NCI-H69 (cell line): ENCODE measurements around the gene MVD.

Experiments
- DNase-seq: peaks from one replicate; lab custom pipeline; 2025; lab: John Stamatoyannopoulos, UW

The MVD gene

GRCh38 chr16:88697116-88697830, 34.4 kb upstream of the MVD start:
- no peak for DNase-seq

GRCh38 chr16:88696441-88696840, 33.5 kb upstream of the MVD start:
- DNase-seq = no peak

- no peak for DNase-seq
Measured at GRCh38 chr16:88695753-88696152, 32.9 kb upstream of the MVD start.

- no peak for DNase-seq
Measured at GRCh38 chr16:88695218-88695617, 32.3 kb upstream of the MVD start.

GRCh38 chr16:88694221-88695087, 31.6 kb upstream of the MVD start:
- no peak for DNase-seq

GRCh38 chr16:88693420-88694177, 30.7 kb upstream of the MVD start:
- DNase-seq = no peak

GRCh38 chr16:88692861-88693260, 30.0 kb upstream of the MVD start:
- no peak for DNase-seq

GRCh38 chr16:88691924-88692560, 29.2 kb upstream of the MVD start:
- DNase-seq = no peak

- DNase-seq = no peak
Measured at GRCh38 chr16:88691129-88691813, 28.4 kb upstream of the MVD start.

- DNase-seq = no peak
Measured at GRCh38 chr16:88690341-88691128, 27.6 kb upstream of the MVD start.

- peak; percentile 55 for DNase-seq
Measured at GRCh38 chr16:88688013-88688778, 25.3 kb upstream of the MVD start.

- DNase-seq = no peak
Measured at GRCh38 chr16:88687676-88688012, 24.8 kb upstream of the MVD start.

GRCh38 chr16:88687254-88687576, 24.3 kb upstream of the MVD start:
- DNase-seq = no peak

GRCh38 chr16:88686439-88687253, 23.8 kb upstream of the MVD start, which contains the start of gene SNAI3:
Gene SNAI3 (minus strand): TSS chr16:88686507. CDS start chr16:88686406, 101 bp downstream.
- peak; percentile 88 for DNase-seq

GRCh38 chr16:88686062-88686438, 23.2 kb upstream of the MVD start:
- no peak for DNase-seq

- no peak for DNase-seq
Measured at GRCh38 chr16:88685156-88686061, 22.5 kb upstream of the MVD start.

GRCh38 chr16:88684569-88685155, 21.8 kb upstream of the MVD start:
- DNase-seq = no peak
